ENCODE measurements around the gene SMC3. TPM values are rescaled to one million over a fixed set of nuclear protein-coding genes. Genes with fewer than 3 reads are reported as not detected.

SMC3 gene
- total and polyA plus RNA-seq, 2 of the 13 experiments (the other 11 are each of a cell fraction or from before 2014, with no cell fraction given): 11.7 to 48.0 TPM

DNA sequence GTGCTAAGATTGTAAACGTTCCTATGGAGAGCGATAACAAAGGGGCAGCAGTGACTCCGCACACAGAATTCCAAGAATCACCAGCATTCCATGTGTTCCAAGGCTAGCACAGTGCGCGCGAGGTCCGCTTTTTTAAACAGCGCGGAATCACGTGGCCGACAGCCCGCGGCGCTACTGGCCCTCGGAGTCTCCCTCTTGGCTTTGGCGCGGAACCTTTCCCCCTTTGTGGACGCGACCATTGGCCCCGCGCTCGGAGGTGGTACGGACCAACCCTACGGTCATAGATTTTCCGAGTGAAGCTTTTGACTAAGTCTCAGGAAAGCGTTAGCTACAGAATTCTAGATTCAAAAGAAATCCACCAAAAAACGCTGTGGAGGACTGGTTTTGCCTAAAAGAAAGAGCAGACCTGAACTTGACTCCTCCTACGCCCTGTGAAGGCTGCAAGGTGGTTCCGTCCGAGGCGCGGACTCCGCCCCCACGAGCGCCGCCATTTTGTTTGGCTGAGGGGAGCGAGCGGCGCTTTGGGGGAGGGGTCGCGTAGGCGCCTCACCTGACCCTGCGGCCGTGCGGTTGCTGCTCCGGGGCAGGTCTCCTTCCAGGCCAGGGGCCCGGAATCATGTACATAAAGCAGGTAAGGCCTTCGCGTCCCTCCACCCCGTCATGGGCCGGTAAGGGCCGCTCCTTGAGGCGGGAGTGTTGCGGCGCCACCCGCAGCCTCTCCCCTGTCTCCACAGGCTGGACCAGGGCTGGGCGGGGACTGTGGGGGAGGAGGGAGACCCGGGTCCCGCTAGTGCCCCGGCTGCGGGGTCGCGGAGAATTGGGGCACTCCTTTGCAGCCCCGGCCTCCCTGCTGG lies at the start of gene SMC3 (continued):
- TF ChIP-seq, protein P1, sequence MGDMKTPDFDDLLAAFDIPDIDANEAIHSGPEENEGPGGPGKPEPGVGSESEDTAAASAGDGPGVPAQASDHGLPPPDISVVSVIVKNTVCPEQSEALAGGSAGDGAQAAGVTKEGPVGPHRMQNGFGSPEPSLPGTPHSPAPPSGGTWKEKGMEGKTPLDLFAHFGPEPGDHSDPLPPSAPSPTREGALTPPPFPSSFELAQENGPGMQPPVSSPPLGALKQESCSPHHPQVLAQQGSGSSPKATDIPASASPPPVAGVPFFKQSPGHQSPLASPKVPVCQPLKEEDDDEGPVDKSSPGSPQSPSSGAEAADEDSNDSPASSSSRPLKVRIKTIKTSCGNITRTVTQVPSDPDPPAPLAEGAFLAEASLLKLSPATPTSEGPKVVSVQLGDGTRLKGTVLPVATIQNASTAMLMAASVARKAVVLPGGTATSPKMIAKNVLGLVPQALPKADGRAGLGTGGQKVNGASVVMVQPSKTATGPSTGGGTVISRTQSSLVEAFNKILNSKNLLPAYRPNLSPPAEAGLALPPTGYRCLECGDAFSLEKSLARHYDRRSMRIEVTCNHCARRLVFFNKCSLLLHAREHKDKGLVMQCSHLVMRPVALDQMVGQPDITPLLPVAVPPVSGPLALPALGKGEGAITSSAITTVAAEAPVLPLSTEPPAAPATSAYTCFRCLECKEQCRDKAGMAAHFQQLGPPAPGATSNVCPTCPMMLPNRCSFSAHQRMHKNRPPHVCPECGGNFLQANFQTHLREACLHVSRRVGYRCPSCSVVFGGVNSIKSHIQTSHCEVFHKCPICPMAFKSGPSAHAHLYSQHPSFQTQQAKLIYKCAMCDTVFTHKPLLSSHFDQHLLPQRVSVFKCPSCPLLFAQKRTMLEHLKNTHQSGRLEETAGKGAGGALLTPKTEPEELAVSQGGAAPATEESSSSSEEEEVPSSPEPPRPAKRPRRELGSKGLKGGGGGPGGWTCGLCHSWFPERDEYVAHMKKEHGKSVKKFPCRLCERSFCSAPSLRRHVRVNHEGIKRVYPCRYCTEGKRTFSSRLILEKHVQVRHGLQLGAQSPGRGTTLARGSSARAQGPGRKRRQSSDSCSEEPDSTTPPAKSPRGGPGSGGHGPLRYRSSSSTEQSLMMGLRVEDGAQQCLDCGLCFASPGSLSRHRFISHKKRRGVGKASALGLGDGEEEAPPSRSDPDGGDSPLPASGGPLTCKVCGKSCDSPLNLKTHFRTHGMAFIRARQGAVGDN (CRISPR knock-in tag; IDR thresholded peaks at IDR 0.05): peak; percentile 94
- TF ChIP-seq TEAD3 (CRISPR knock-in tag; optimal IDR thresholded peaks at IDR 0.05; ENCODE audit: borderline replicate concordance) (peak; percentile 98), BORCS8-MEF2B (CRISPR knock-in tag; IDR thresholded peaks at IDR 0.05) (peak; percentile 97), DNMT3B (CRISPR knock-in tag; conservative IDR thresholded peaks at IDR 0.05) (peak; percentile 37; the same call in 1 of the 2 replicates), ZNF260 (CRISPR knock-in tag; IDR thresholded peaks at IDR 0.05; ENCODE audit: borderline replicate concordance, low read depth) (no peak), MAZ (IDR thresholded peaks at IDR 0.05; ENCODE audit: borderline replicate concordance, low read depth, low read length) (peak; percentile 53; the same call in 1 of the 2 replicates), MAZ (CRISPR knock-in tag; IDR thresholded peaks at IDR 0.05; ENCODE audit: low read depth) (peak; percentile 72), ZNF781 (CRISPR knock-in tag; IDR thresholded peaks at IDR 0.05; ENCODE audit: borderline replicate concordance, not compliant biosample characterization) (no peak), MED13 (CRISPR knock-in tag; IDR thresholded peaks at IDR 0.05) (no peak; the same call in none of the 2 replicates)
- TF ChIP-seq, protein P2, sequence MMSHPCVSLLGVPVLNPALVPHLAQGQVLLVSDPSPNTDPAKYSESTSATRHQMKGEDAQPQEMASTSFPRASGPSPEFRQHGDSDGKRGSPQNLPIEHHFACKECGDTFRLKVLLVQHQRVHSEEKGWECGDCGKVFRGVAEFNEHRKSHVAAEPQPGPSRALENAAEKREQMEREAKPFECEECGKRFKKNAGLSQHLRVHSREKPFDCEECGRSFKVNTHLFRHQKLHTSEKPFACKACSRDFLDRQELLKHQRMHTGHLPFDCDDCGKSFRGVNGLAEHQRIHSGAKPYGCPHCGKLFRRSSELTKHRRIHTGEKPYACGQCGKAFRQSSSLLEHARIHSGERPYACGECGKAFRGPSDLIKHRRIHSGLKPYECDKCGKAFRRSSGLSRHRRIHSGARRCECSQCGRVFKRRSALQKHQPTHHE (CRISPR knock-in tag; IDR thresholded peaks at IDR 0.05; ENCODE audit: borderline replicate concordance): peak; percentile 14; the same call in 1 of the 2 replicates
- TF ChIP-seq, protein P3, sequence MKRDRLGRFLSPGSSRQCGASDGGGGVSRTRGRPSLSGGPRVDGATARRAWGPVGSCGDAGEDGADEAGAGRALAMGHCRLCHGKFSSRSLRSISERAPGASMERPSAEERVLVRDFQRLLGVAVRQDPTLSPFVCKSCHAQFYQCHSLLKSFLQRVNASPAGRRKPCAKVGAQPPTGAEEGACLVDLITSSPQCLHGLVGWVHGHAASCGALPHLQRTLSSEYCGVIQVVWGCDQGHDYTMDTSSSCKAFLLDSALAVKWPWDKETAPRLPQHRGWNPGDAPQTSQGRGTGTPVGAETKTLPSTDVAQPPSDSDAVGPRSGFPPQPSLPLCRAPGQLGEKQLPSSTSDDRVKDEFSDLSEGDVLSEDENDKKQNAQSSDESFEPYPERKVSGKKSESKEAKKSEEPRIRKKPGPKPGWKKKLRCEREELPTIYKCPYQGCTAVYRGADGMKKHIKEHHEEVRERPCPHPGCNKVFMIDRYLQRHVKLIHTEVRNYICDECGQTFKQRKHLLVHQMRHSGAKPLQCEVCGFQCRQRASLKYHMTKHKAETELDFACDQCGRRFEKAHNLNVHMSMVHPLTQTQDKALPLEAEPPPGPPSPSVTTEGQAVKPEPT (CRISPR knock-in tag; IDR thresholded peaks at IDR 0.05; ENCODE audit: low read depth): peak; percentile 73; the same call in 1 of the 2 replicates
- TF ChIP-seq, protein P4, sequence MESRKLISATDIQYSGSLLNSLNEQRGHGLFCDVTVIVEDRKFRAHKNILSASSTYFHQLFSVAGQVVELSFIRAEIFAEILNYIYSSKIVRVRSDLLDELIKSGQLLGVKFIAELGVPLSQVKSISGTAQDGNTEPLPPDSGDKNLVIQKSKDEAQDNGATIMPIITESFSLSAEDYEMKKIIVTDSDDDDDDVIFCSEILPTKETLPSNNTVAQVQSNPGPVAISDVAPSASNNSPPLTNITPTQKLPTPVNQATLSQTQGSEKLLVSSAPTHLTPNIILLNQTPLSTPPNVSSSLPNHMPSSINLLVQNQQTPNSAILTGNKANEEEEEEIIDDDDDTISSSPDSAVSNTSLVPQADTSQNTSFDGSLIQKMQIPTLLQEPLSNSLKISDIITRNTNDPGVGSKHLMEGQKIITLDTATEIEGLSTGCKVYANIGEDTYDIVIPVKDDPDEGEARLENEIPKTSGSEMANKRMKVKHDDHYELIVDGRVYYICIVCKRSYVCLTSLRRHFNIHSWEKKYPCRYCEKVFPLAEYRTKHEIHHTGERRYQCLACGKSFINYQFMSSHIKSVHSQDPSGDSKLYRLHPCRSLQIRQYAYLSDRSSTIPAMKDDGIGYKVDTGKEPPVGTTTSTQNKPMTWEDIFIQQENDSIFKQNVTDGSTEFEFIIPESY (CRISPR knock-in tag; IDR thresholded peaks at IDR 0.05): peak; percentile 32; the same call in 1 of the 2 replicates
- TF ChIP-seq, protein P5, sequence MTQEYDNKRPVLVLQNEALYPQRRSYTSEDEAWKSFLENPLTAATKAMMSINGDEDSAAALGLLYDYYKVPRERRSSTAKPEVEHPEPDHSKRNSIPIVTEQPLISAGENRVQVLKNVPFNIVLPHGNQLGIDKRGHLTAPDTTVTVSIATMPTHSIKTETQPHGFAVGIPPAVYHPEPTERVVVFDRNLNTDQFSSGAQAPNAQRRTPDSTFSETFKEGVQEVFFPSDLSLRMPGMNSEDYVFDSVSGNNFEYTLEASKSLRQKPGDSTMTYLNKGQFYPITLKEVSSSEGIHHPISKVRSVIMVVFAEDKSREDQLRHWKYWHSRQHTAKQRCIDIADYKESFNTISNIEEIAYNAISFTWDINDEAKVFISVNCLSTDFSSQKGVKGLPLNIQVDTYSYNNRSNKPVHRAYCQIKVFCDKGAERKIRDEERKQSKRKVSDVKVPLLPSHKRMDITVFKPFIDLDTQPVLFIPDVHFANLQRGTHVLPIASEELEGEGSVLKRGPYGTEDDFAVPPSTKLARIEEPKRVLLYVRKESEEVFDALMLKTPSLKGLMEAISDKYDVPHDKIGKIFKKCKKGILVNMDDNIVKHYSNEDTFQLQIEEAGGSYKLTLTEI (CRISPR knock-in tag; conservative IDR thresholded peaks at IDR 0.05): no peak
